ENCODE results near the gene EMP1.
"Not testable (repeated sequence)": the region's sequence is repeated elsewhere in the genome, so short reads cannot be mapped to it uniquely, and the experiment has no call there.

Gene EMP1

GRCh38 chr12:13243516-13244070 lies 47.1 kb downstream of the EMP1 start:
- H3K36me3 Mint-ChIP-seq (ENCODE audit: low read depth) = no peaks in the 10 kb centered on the region
- no peaks in the 10 kb centered on the region for H3K4me1 Mint-ChIP-seq (ENCODE audit: low read depth)
- H3K4me3 Mint-ChIP-seq = no peak overlapping the region
- peaks cover 24% of the 10 kb centered on the region for H3K27me3 Mint-ChIP-seq
- H3K27ac Mint-ChIP-seq = no peak overlapping the region
- no peaks in the 10 kb centered on the region for H3K9me3 Mint-ChIP-seq

GRCh38 chr12:13247596-13247995 lies 51.1 kb downstream of the EMP1 start:
- H3K4me1 Mint-ChIP-seq (ENCODE audit: low read depth) = no peaks in the 10 kb centered on the region
- peaks cover 8% of the 10 kb centered on the region for H3K27me3 Mint-ChIP-seq
- no peaks in the 10 kb centered on the region for H3K9me3 Mint-ChIP-seq
- H3K27ac Mint-ChIP-seq = no peak overlapping the region
- H3K4me3 Mint-ChIP-seq = no peak overlapping the region
- H3K36me3 Mint-ChIP-seq (ENCODE audit: low read depth) = no peaks in the 10 kb centered on the region

- no peaks in the 10 kb centered on the region for H3K36me3 Mint-ChIP-seq (ENCODE audit: low read depth)
- H3K27me3 Mint-ChIP-seq = peaks cover 8% of the 10 kb centered on the region
- H3K27ac Mint-ChIP-seq = no peak overlapping the region
- no peaks in the 10 kb centered on the region for H3K4me1 Mint-ChIP-seq (ENCODE audit: low read depth)
- no peaks in the 10 kb centered on the region for H3K9me3 Mint-ChIP-seq
- no peak overlapping the region for H3K4me3 Mint-ChIP-seq
Observed at GRCh38 chr12:13248964-13249363, 52.4 kb downstream of the EMP1 start.

- H3K9me3 Mint-ChIP-seq = no peaks in the 10 kb centered on the region
Observed at GRCh38 chr12:13250416-13250815, 53.9 kb downstream of the EMP1 start.

GRCh38 chr12:13251521-13251920 lies 55.0 kb downstream of the EMP1 start:
- Mint-ChIP-seq H3K9me3 (no peaks in the 10 kb centered on the region), H3K4me1 (ENCODE audit: low read depth) (peaks cover 5% of the 10 kb centered on the region), H3K27me3 (peaks cover 3% of the 10 kb centered on the region)

More at GRCh38 chr12:13250416-13250815, 53.9 kb downstream of the EMP1 start:
- Mint-ChIP-seq H3K27ac (no peak overlapping the region), H3K4me3 (no peak overlapping the region), H3K27me3 (peaks cover 3% of the 10 kb centered on the region), H3K36me3 (ENCODE audit: low read depth) (no peaks in the 10 kb centered on the region), H3K4me1 (ENCODE audit: low read depth) (no peaks in the 10 kb centered on the region)

GRCh38 chr12:13252024-13252423 lies 55.5 kb downstream of the EMP1 start:
- Mint-ChIP-seq H3K27me3 (peaks cover 3% of the 10 kb centered on the region), H3K9me3 (no peaks in the 10 kb centered on the region), H3K4me3 (no peak overlapping the region), H3K27ac (no peak overlapping the region), H3K36me3 (ENCODE audit: low read depth) (no peaks in the 10 kb centered on the region), H3K4me1 (ENCODE audit: low read depth) (peaks cover 5% of the 10 kb centered on the region)

More at GRCh38 chr12:13251521-13251920, 55.0 kb downstream of the EMP1 start:
- Mint-ChIP-seq H3K4me3 (no peak overlapping the region), H3K36me3 (ENCODE audit: low read depth) (no peaks in the 10 kb centered on the region), H3K27ac (no peak overlapping the region)

- peaks cover 3% of the 10 kb centered on the region for H3K27me3 Mint-ChIP-seq
- H3K4me3 Mint-ChIP-seq = no peak overlapping the region
- H3K4me1 Mint-ChIP-seq (ENCODE audit: low read depth) = peaks cover 5% of the 10 kb centered on the region
- H3K36me3 Mint-ChIP-seq (ENCODE audit: low read depth) = no peaks in the 10 kb centered on the region
- no peak overlapping the region for H3K27ac Mint-ChIP-seq
- H3K9me3 Mint-ChIP-seq = no peaks in the 10 kb centered on the region
Observed at GRCh38 chr12:13252616-13253015, 56.1 kb downstream of the EMP1 start.

GRCh38 chr12:13253966-13254760 lies 57.6 kb downstream of the EMP1 start:
- no peaks in the 10 kb centered on the region for H3K9me3 Mint-ChIP-seq
- H3K27ac Mint-ChIP-seq = no peak overlapping the region
- peaks cover 5% of the 10 kb centered on the region for H3K4me1 Mint-ChIP-seq (ENCODE audit: low read depth)
- peaks cover 3% of the 10 kb centered on the region for H3K27me3 Mint-ChIP-seq
- H3K36me3 Mint-ChIP-seq (ENCODE audit: low read depth) = no peaks in the 10 kb centered on the region
- H3K4me3 Mint-ChIP-seq = no peak overlapping the region

- no peak overlapping the region for H3K4me3 Mint-ChIP-seq
- H3K36me3 Mint-ChIP-seq (ENCODE audit: low read depth) = no peaks in the 10 kb centered on the region
- H3K27me3 Mint-ChIP-seq = no peaks in the 10 kb centered on the region
- H3K9me3 Mint-ChIP-seq = no peaks in the 10 kb centered on the region
- peak overlapping the region; percentile 22 for H3K27ac Mint-ChIP-seq
- H3K4me1 Mint-ChIP-seq (ENCODE audit: low read depth) = peaks cover 5% of the 10 kb centered on the region
Observed at GRCh38 chr12:13255792-13256691, 59.5 kb downstream of the EMP1 start.

GRCh38 chr12:13256692-13257045 lies 60.1 kb downstream of the EMP1 start:
- Mint-ChIP-seq H3K36me3 (ENCODE audit: low read depth) (no peaks in the 10 kb centered on the region), H3K27me3 (no peaks in the 10 kb centered on the region)

GRCh38 chr12:13257356-13257875 lies 60.9 kb downstream of the EMP1 start:
- Mint-ChIP-seq H3K27ac (no peak overlapping the region), H3K9me3 (no peaks in the 10 kb centered on the region), H3K27me3 (no peaks in the 10 kb centered on the region), H3K4me1 (ENCODE audit: low read depth) (peaks cover 5% of the 10 kb centered on the region), H3K4me3 (no peak overlapping the region), H3K36me3 (ENCODE audit: low read depth) (no peaks in the 10 kb centered on the region)

More at GRCh38 chr12:13256692-13257045, 60.1 kb downstream of the EMP1 start:
- H3K4me3 Mint-ChIP-seq = no peak overlapping the region
- no peaks in the 10 kb centered on the region for H3K9me3 Mint-ChIP-seq
- H3K4me1 Mint-ChIP-seq (ENCODE audit: low read depth) = peaks cover 5% of the 10 kb centered on the region
- no peak overlapping the region for H3K27ac Mint-ChIP-seq

GRCh38 chr12:13258197-13258596 lies 61.7 kb downstream of the EMP1 start:
- peaks cover 5% of the 10 kb centered on the region for H3K4me1 Mint-ChIP-seq (ENCODE audit: low read depth)
- H3K27me3 Mint-ChIP-seq = no peaks in the 10 kb centered on the region
- H3K27ac Mint-ChIP-seq = no peak overlapping the region
- H3K36me3 Mint-ChIP-seq (ENCODE audit: low read depth) = no peaks in the 10 kb centered on the region
- no peak overlapping the region for H3K4me3 Mint-ChIP-seq
- no peaks in the 10 kb centered on the region for H3K9me3 Mint-ChIP-seq

GRCh38 chr12:13258717-13259119 lies 62.2 kb downstream of the EMP1 start:
- no peak overlapping the region for H3K27ac Mint-ChIP-seq
- peaks cover 5% of the 10 kb centered on the region for H3K4me1 Mint-ChIP-seq (ENCODE audit: low read depth)
- no peaks in the 10 kb centered on the region for H3K9me3 Mint-ChIP-seq
- no peaks in the 10 kb centered on the region for H3K36me3 Mint-ChIP-seq (ENCODE audit: low read depth)
- H3K27me3 Mint-ChIP-seq = no peaks in the 10 kb centered on the region
- no peak overlapping the region for H3K4me3 Mint-ChIP-seq

- not testable (repeated sequence) for H3K27ac Mint-ChIP-seq; H3K36me3 Mint-ChIP-seq (ENCODE audit: low read depth); H3K27me3 Mint-ChIP-seq; H3K9me3 Mint-ChIP-seq; H3K4me3 Mint-ChIP-seq; H3K4me1 Mint-ChIP-seq (ENCODE audit: low read depth)
Observed at GRCh38 chr12:13259625-13260024, 63.1 kb downstream of the EMP1 start.

- not testable (repeated sequence) for H3K27me3 Mint-ChIP-seq; H3K27ac Mint-ChIP-seq; H3K4me1 Mint-ChIP-seq (ENCODE audit: low read depth); H3K36me3 Mint-ChIP-seq (ENCODE audit: low read depth); H3K4me3 Mint-ChIP-seq; H3K9me3 Mint-ChIP-seq
Observed at GRCh38 chr12:13267826-13268225, 71.3 kb downstream of the EMP1 start.

All from stimulated activated naive CD8-positive, alpha-beta T cell treated with anti-CD3 and anti-CD28 coated beads, Interleukin-15, Interleukin-2, amounts not matched to agents 100 ng/mL and 50 ng/mL, for 24 hours (primary cell).